Activated CD4-positive, alpha-beta T cell treated with anti-CD3 and anti-CD28 coated beads, Interleukin-2, amount 50 U/mL, for 16 hours (primary cell): ENCODE results near the gene DSE.
"Not testable (repeated sequence)": the region's sequence is repeated elsewhere in the genome, so short reads cannot be mapped to it uniquely, and the experiment has no call there.

Source experiments
- DNase-seq: peaks from one replicate; pipeline ENCODE4 v3.0.0-alpha.2; 2020

DSE gene

GRCh38 chr6:116370760-116371119 is at the start of gene DSE:
Gene DSE (plus strand): TSS chr6:116370947. CDS start chr6:116399251, 28,304 bp downstream.
- peak; percentile 57 for DNase-seq

- DNase-seq = not testable (repeated sequence)
These were observed 48.8 kb upstream of the DSE start for GRCh38 chr6:116321933-116322332.

- no peak for DNase-seq
These were observed 46.9 kb upstream of the DSE start for GRCh38 chr6:116323863-116324262.

GRCh38 chr6:116325634-116326132 is 45.1 kb upstream of the DSE start:
- DNase-seq = not testable (repeated sequence)

- DNase-seq = no peak
These were observed 44.5 kb upstream of the DSE start for GRCh38 chr6:116326181-116326671.

GRCh38 chr6:116326996-116327395 is 43.8 kb upstream of the DSE start:
- no peak for DNase-seq

- no peak for DNase-seq
These were observed 42.8 kb upstream of the DSE start for GRCh38 chr6:116327803-116328527.

- DNase-seq = no peak
These were observed 42.2 kb upstream of the DSE start for GRCh38 chr6:116328528-116328903.

- DNase-seq = no peak
These were observed 41.6 kb upstream of the DSE start for GRCh38 chr6:116329156-116329555.

- DNase-seq = no peak
These were observed 40.2 kb upstream of the DSE start for GRCh38 chr6:116330511-116330910.

GRCh38 chr6:116332096-116332495 is 38.7 kb upstream of the DSE start:
- no peak for DNase-seq

- not testable (repeated sequence) for DNase-seq
These were observed 35.9 kb upstream of the DSE start for GRCh38 chr6:116334638-116335409.

GRCh38 chr6:116335612-116336215 is 35.0 kb upstream of the DSE start:
- no peak for DNase-seq

GRCh38 chr6:116338943-116339342 is 31.8 kb upstream of the DSE start:
- no peak for DNase-seq

- DNase-seq = not testable (repeated sequence)
These were observed 30.1 kb upstream of the DSE start for GRCh38 chr6:116340625-116341024.

- DNase-seq = no peak
These were observed 21.5 kb upstream of the DSE start for GRCh38 chr6:116349216-116349615.

- no peak for DNase-seq
These were observed 19.6 kb upstream of the DSE start for GRCh38 chr6:116351101-116351500.

GRCh38 chr6:116352515-116353471 is 18.0 kb upstream of the DSE start:
- no peak for DNase-seq

GRCh38 chr6:116354236-116354635 is 16.5 kb upstream of the DSE start:
- DNase-seq = no peak

- DNase-seq = no peak
These were observed 15.0 kb upstream of the DSE start for GRCh38 chr6:116355796-116356195.

GRCh38 chr6:116359131-116359530 is 11.6 kb upstream of the DSE start:
- no peak for DNase-seq

- no peak for DNase-seq
These were observed 10.9 kb upstream of the DSE start for GRCh38 chr6:116359835-116360234.
